Activated naive CD4-positive, alpha-beta T cell treated with anti-CD3 and anti-CD28 coated beads for 36 hours (primary cell): ENCODE data around the gene SYNPO. TPM values are rescaled to one million over a fixed set of nuclear protein-coding genes. Genes with fewer than 3 reads are reported as not detected.

Experiments used
- CTCF ChIA-PET: fragments of 350-600 bp; sonication (Branson Sonifier 250); formaldehyde crosslinking; loops from one replicate; lab custom pipeline; 2021; ENCODE audit warnings: antibody characterized with exemption; lab: Charles Lee
- DNase-seq: peaks from one replicate; pipeline ENCODE4 v3.0.0-alpha.2; 2020
- H3K27ac Mint-ChIP-seq: one replicate; pipeline ENCODE4 v1.8.0; 2021; ENCODE audit warnings: mild to moderate bottlenecking, mixed read lengths
- H3K27me3 Mint-ChIP-seq: one replicate; pipeline ENCODE4 v1.8.0; 2021; ENCODE audit warnings: low read depth, mixed read lengths
- H3K36me3 Mint-ChIP-seq: one replicate; pipeline ENCODE4 v1.8.0; 2021; ENCODE audit warnings: low read depth, mixed read lengths
- H3K4me1 Mint-ChIP-seq: one replicate; pipeline ENCODE4 v1.8.0; 2021; ENCODE audit warnings: low read depth, mixed read lengths
- H3K4me3 Mint-ChIP-seq: one replicate; pipeline ENCODE4 v1.8.0; 2021; ENCODE audit warnings: mild to moderate bottlenecking, moderate library complexity, mixed read lengths
- H3K9me3 Mint-ChIP-seq: one replicate; pipeline ENCODE4 v1.8.0; 2021; ENCODE audit warnings: mixed read lengths
- intact Hi-C: fragments of 100-400 bp; cut with micrococcal nuclease; formaldehyde crosslinking; loops from one replicate; pipeline ENCODE4 v1.15.1; 2023
- total RNA-seq, 2 experiments: library from RNA; stranded (reverse); gene quantifications; one replicate each; pipeline ENCODE4 v1.2.3, GENCODE V29; 2021

The SYNPO gene
- total RNA-seq, 2 experiments from 2014 or later: 0.14 to 0.17 TPM

- no peaks in the 10 kb centered on the region for H3K9me3 Mint-ChIP-seq
These were observed 11.4 kb upstream of the SYNPO start for GRCh38 chr5:150628936-150629485.

GRCh38 chr5:150630016-150630415 lies 10.4 kb upstream of the SYNPO start:
- H3K27me3 Mint-ChIP-seq: peaks cover 2% of the 10 kb centered on the region
- CTCF ChIA-PET: interaction anchor here (0.9 kb wide), 1 partner anchor 216 kb away, joined by 3 read pairs; the partner anchor contains the start of gene IRGM
- H3K27ac Mint-ChIP-seq: no peak overlapping the region
- intact Hi-C loops: no loop called here
- no peaks in the 10 kb centered on the region for H3K36me3 Mint-ChIP-seq
- no peak overlapping the region for H3K4me3 Mint-ChIP-seq
- H3K4me1 Mint-ChIP-seq: peaks cover 5% of the 10 kb centered on the region
- DNase-seq: no peak
- no peaks in the 10 kb centered on the region for H3K9me3 Mint-ChIP-seq

More at GRCh38 chr5:150628936-150629485, 11.4 kb upstream of the SYNPO start:
- Mint-ChIP-seq H3K36me3 (no peaks in the 10 kb centered on the region), H3K4me1 (peaks cover 9% of the 10 kb centered on the region), H3K4me3 (no peak overlapping the region), H3K27ac (no peak overlapping the region), H3K27me3 (peaks cover 4% of the 10 kb centered on the region)
- DNase-seq: no peak
- intact Hi-C loops: no loop called here
- CTCF ChIA-PET: interaction anchor here (0.7 kb wide), 1 partner anchor 29 kb away, joined by 4 read pairs; no protein-coding TSS in a partner anchor

- intact Hi-C loops: no loop called here
- Mint-ChIP-seq H3K36me3 (no peaks in the 10 kb centered on the region), H3K4me1 (peaks cover 5% of the 10 kb centered on the region), H3K4me3 (no peak overlapping the region), H3K9me3 (no peaks in the 10 kb centered on the region), H3K27ac (no peak overlapping the region), H3K27me3 (peaks cover 1% of the 10 kb centered on the region)
- DNase-seq: no peak
- CTCF ChIA-PET: interaction anchor here (0.9 kb wide), 1 partner anchor 216 kb away, joined by 3 read pairs; the partner anchor contains the start of gene IRGM
These were observed 9.8 kb upstream of the SYNPO start for GRCh38 chr5:150630461-150631325.

- H3K36me3 Mint-ChIP-seq: no peaks in the 10 kb centered on the region
- no peaks in the 10 kb centered on the region for H3K9me3 Mint-ChIP-seq
- H3K27ac Mint-ChIP-seq: no peak overlapping the region
- peaks cover 2% of the 10 kb centered on the region for H3K4me1 Mint-ChIP-seq
- CTCF ChIA-PET: no interaction called here
- no peak overlapping the region for H3K4me3 Mint-ChIP-seq
- DNase-seq: no peak
- intact Hi-C loops: no loop called here
- no peaks in the 10 kb centered on the region for H3K27me3 Mint-ChIP-seq
These were observed 9.1 kb upstream of the SYNPO start for GRCh38 chr5:150631326-150631701.

GRCh38 chr5:150632305-150633160 lies 7.9 kb upstream of the SYNPO start:
- intact Hi-C loops: no loop called here
- H3K9me3 Mint-ChIP-seq: no peaks in the 10 kb centered on the region
- H3K4me1 Mint-ChIP-seq: no peaks in the 10 kb centered on the region
- H3K4me3 Mint-ChIP-seq: no peak overlapping the region
- H3K27ac Mint-ChIP-seq: no peak overlapping the region
- CTCF ChIA-PET: no interaction called here
- peaks cover 5% of the 10 kb centered on the region for H3K27me3 Mint-ChIP-seq
- H3K36me3 Mint-ChIP-seq: no peaks in the 10 kb centered on the region
- no peak for DNase-seq

GRCh38 chr5:150633429-150633828 lies 7.0 kb upstream of the SYNPO start:
- CTCF ChIA-PET: interaction anchor here (1.5 kb wide), 1 partner anchor 72 kb away, joined by 5 read pairs; no protein-coding TSS in a partner anchor
- peaks cover 5% of the 10 kb centered on the region for H3K27me3 Mint-ChIP-seq
- intact Hi-C loops: no loop called here
- no peaks in the 10 kb centered on the region for H3K9me3 Mint-ChIP-seq
- no peak overlapping the region for H3K27ac Mint-ChIP-seq
- no peak for DNase-seq
- no peaks in the 10 kb centered on the region for H3K4me1 Mint-ChIP-seq
- no peaks in the 10 kb centered on the region for H3K36me3 Mint-ChIP-seq
- H3K4me3 Mint-ChIP-seq: no peak overlapping the region

- Mint-ChIP-seq H3K36me3 (no peaks in the 10 kb centered on the region), H3K4me3 (no peak overlapping the region), H3K9me3 (no peaks in the 10 kb centered on the region), H3K4me1 (no peaks in the 10 kb centered on the region), H3K27ac (no peak overlapping the region), H3K27me3 (peaks cover 5% of the 10 kb centered on the region)
- CTCF ChIA-PET: no interaction called here
- DNase-seq: no peak
- intact Hi-C loops: no loop called here
These were observed 3.8 kb upstream of the SYNPO start for GRCh38 chr5:150636391-150637244.

- peaks cover 5% of the 10 kb centered on the region for H3K27me3 Mint-ChIP-seq
- H3K4me3 Mint-ChIP-seq: no peak overlapping the region
- no peak overlapping the region for H3K27ac Mint-ChIP-seq
- intact Hi-C loops: no loop called here
- no peak for DNase-seq
- H3K9me3 Mint-ChIP-seq: no peaks in the 10 kb centered on the region
- no peaks in the 10 kb centered on the region for H3K36me3 Mint-ChIP-seq
- no peaks in the 10 kb centered on the region for H3K4me1 Mint-ChIP-seq
- CTCF ChIA-PET: no interaction called here
These were observed 3.0 kb upstream of the SYNPO start for GRCh38 chr5:150637245-150638052.

GRCh38 chr5:150638053-150638444 lies 2.4 kb upstream of the SYNPO start:
- H3K27ac Mint-ChIP-seq: no peak overlapping the region
- H3K4me3 Mint-ChIP-seq: no peak overlapping the region
- intact Hi-C loops: no loop called here
- CTCF ChIA-PET: no interaction called here
- H3K36me3 Mint-ChIP-seq: no peaks in the 10 kb centered on the region
- no peaks in the 10 kb centered on the region for H3K4me1 Mint-ChIP-seq
- no peaks in the 10 kb centered on the region for H3K9me3 Mint-ChIP-seq
- DNase-seq: no peak
- H3K27me3 Mint-ChIP-seq: peaks cover 5% of the 10 kb centered on the region

- H3K36me3 Mint-ChIP-seq: no peaks in the 10 kb centered on the region
- no peak overlapping the region for H3K4me3 Mint-ChIP-seq
- no peaks in the 10 kb centered on the region for H3K9me3 Mint-ChIP-seq
- H3K4me1 Mint-ChIP-seq: no peaks in the 10 kb centered on the region
- intact Hi-C loops: no loop called here
- peaks cover 5% of the 10 kb centered on the region for H3K27me3 Mint-ChIP-seq
- no peak for DNase-seq
- no peak overlapping the region for H3K27ac Mint-ChIP-seq
- CTCF ChIA-PET: interaction anchor here (0.9 kb wide), 1 partner anchor 12 kb away, joined by 3 read pairs; no protein-coding TSS in a partner anchor
These were observed 1.7 kb upstream of the SYNPO start for GRCh38 chr5:150638488-150639376.
